ENCODE measurements around the gene IGDCC3. TPM values are rescaled to one million over a fixed set of nuclear protein-coding genes. Genes with fewer than 3 reads are reported as not detected.

Gene IGDCC3
- polyA plus RNA-seq, 2 of the 4 experiments (the other 2 are of a cell fraction) = 0.04 to 0.12 TPM

- WGBS (ENCODE audit: missing lambda C conversion rate) = 83% methylated on average over 6 of the region's 6 CpGs
- Histone ChIP-seq H3K27ac (no peak overlapping the region), H3K4me3 (no peak overlapping the region), H3K9me3 (no peaks in the 10 kb centered on the region), H3K4me2 (no peak overlapping the region), H3K4me1 (peaks cover 5% of the 10 kb centered on the region)
- FAIRE-seq = no peak
- ATAC-seq = no peak
- ChIA-PET CTCF (interaction anchor here (0.6 to 28.3 kb wide), 5 partner anchors 13 to 167 kb away, joined by 3 to 772 read pairs (median 228); partner anchors contain the start of genes IGDCC3 and IGDCC4), POLR2A (no interaction called here)
- TF ChIP-seq TFCP2L1 (CRISPR knock-in tag; IDR thresholded peaks at IDR 0.05) = no peak
- no peak for TF ChIP-seq RARB (CRISPR knock-in tag; IDR thresholded peaks at IDR 0.05)
- TF ChIP-seq NR3C1 (IDR thresholded peaks at IDR 0.05) = no peak
- TF ChIP-seq ZC3H11A (IDR thresholded peaks at IDR 0.05) = no peak
- TF ChIP-seq SMC3 (IDR thresholded peaks at IDR 0.05) = no peak
- no peak for TF ChIP-seq ZNF302 (CRISPR knock-in tag; IDR thresholded peaks at IDR 0.05)
- TF ChIP-seq NPAS2 (CRISPR knock-in tag; IDR thresholded peaks at IDR 0.05; ENCODE audit: borderline replicate concordance) = no peak
- TF ChIP-seq RCOR1 (IDR thresholded peaks at IDR 0.05; ENCODE audit: low read depth, low read length) = no peak
- TF ChIP-seq, protein P1, sequence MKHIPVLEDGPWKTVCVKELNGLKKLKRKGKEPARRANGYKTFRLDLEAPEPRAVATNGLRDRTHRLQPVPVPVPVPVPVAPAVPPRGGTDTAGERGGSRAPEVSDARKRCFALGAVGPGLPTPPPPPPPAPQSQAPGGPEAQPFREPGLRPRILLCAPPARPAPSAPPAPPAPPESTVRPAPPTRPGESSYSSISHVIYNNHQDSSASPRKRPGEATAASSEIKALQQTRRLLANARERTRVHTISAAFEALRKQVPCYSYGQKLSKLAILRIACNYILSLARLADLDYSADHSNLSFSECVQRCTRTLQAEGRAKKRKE (CRISPR knock-in tag; IDR thresholded peaks at IDR 0.05; ENCODE audit: low read depth) = no peak
- TF ChIP-seq CHD2 (IDR thresholded peaks at IDR 0.05; ENCODE audit: low read length, partially characterized antibody) = no peak
- no peak for TF ChIP-seq JUN (IDR thresholded peaks at IDR 0.05)
- no peak for TF ChIP-seq CHD4 (IDR thresholded peaks at IDR 0.05; ENCODE audit: borderline replicate concordance)
- TF ChIP-seq GATA3 (IDR thresholded peaks at IDR 0.05; ENCODE audit: borderline replicate concordance) = no peak
- TF ChIP-seq, protein P2, sequence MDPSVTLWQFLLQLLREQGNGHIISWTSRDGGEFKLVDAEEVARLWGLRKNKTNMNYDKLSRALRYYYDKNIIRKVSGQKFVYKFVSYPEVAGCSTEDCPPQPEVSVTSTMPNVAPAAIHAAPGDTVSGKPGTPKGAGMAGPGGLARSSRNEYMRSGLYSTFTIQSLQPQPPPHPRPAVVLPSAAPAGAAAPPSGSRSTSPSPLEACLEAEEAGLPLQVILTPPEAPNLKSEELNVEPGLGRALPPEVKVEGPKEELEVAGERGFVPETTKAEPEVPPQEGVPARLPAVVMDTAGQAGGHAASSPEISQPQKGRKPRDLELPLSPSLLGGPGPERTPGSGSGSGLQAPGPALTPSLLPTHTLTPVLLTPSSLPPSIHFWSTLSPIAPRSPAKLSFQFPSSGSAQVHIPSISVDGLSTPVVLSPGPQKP (IDR thresholded peaks at IDR 0.05; ENCODE audit: low read depth, low read length) = no peak
- TF ChIP-seq ZSCAN20 (CRISPR knock-in tag; IDR thresholded peaks at IDR 0.05) = no peak
- no peak for TF ChIP-seq TP53 (CRISPR knock-in tag; IDR thresholded peaks at IDR 0.05)
- no peak for DNase-seq (ENCODE audit: low read depth in 1 of 2, low spot score in 1 of 2)
Observed at GRCh38 chr15:65404186-65404872, 26.5 kb upstream of the IGDCC3 start.

- WGBS (ENCODE audit: missing lambda C conversion rate) = 72% methylated on average over 4 of the region's 4 CpGs
- DNase-seq (ENCODE audit: low read depth in 1 of 2, low spot score in 1 of 2) (no peak), ATAC-seq (no peak), FAIRE-seq (no peak)
- TF ChIP-seq PBX3 (IDR thresholded peaks at IDR 0.05) = no peak
- TF ChIP-seq, protein P3, sequence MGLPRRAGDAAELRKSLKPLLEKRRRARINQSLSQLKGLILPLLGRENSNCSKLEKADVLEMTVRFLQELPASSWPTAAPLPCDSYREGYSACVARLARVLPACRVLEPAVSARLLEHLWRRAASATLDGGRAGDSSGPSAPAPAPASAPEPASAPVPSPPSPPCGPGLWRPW (IDR thresholded peaks at IDR 0.05) = no peak
- TF ChIP-seq JUN (IDR thresholded peaks at IDR 0.05) = no peak
- no peak for TF ChIP-seq NPAS2 (CRISPR knock-in tag; IDR thresholded peaks at IDR 0.05; ENCODE audit: borderline replicate concordance)
- TF ChIP-seq RFX5 (IDR thresholded peaks at IDR 0.05) = no peak
- no peak for TF ChIP-seq POLR2A (IDR thresholded peaks at IDR 0.05; ENCODE audit: low read length)
- no peak for TF ChIP-seq TFCP2L1 (CRISPR knock-in tag; IDR thresholded peaks at IDR 0.05)
- TF ChIP-seq HOXA7 (CRISPR knock-in tag; IDR thresholded peaks at IDR 0.05) = no peak
- no peak for TF ChIP-seq ZNF302 (CRISPR knock-in tag; IDR thresholded peaks at IDR 0.05)
- POLR2A ChIA-PET = no interaction called here
- Histone ChIP-seq H3K4me1 (peaks cover 5% of the 10 kb centered on the region), H3K4me2 (no peak overlapping the region), H3K4me3 (no peak overlapping the region), H3K27ac (no peak overlapping the region), H3K9me3 (no peaks in the 10 kb centered on the region)
- CTCF ChIA-PET = interaction anchor here (1.1 to 28.3 kb wide), 5 partner anchors 15 to 94 kb away, joined by 5 to 772 read pairs (median 228); partner anchors contain the start of genes IGDCC3 and IGDCC4
Observed at GRCh38 chr15:65402961-65403360, 25.2 kb upstream of the IGDCC3 start.

Measured in A549 (cell line).